K562 (cell line): Measurements from ENCODE around the gene SMIM10. TPM values are rescaled to one million over a fixed set of nuclear protein-coding genes. Genes with fewer than 3 reads are reported as not detected.
A peak's percentile ranks its signal among the peaks of the same experiment; 100 is the strongest.

Experiments used
- ARHGAP35 ChIP-seq: fragments of 450-650 bp; IDR thresholded peaks from 2 replicates; pipeline ENCODE4 v1.6.1; 2018; ENCODE audit not compliant: partially characterized antibody
- E2F3 ChIP-seq: fragments of 250-450 bp; sonication (Bioruptor Pico); IDR thresholded peaks from 2 replicates; pipeline ENCODE4 v1.4.0; 2020; ENCODE audit warnings: mild to moderate bottlenecking
- KLF13 ChIP-seq: fragments of 450-650 bp; IDR thresholded peaks from 2 replicates; pipeline ENCODE4 v1.6.1; 2016; ENCODE audit warnings: missing genetic modification characterization, low read depth, mild to moderate bottlenecking, missing compliant biosample characterization, moderate library complexity, borderline replicate concordance
- L3MBTL2 ChIP-seq: fragments of 450-650 bp; IDR thresholded peaks from 2 replicates; pipeline ENCODE4 v1.6.1; 2016; ENCODE audit warnings: mild to moderate bottlenecking, moderate library complexity
- MNT ChIP-seq, 2 experiments: fragments of 450-650 bp; conservative IDR thresholded peaks; 2 replicates each; pipeline ENCODE4 v1.6.1; 2017; ENCODE audit warnings: mild to moderate bottlenecking in 2 of 2, moderate library complexity in 2 of 2
- POLR2A ChIP-seq: fragments of 450-650 bp; conservative IDR thresholded peaks from 2 replicates; pipeline ENCODE4 v1.6.1; 2016
- RERE ChIP-seq: sonication (generic); formaldehyde crosslinking; IDR thresholded peaks from 2 replicates; pipeline ENCODE4 v1.8.0; 2023; ENCODE audit warnings: missing genetic modification reagents, mild to moderate bottlenecking, borderline replicate concordance
- ZNF197 ChIP-seq: fragments of 200-800 bp; sonication (Bioruptor generic); IDR thresholded peaks from 2 replicates; pipeline ENCODE4 v1.6.1; 2016; ENCODE audit warnings: low read depth, missing genetic modification characterization, missing compliant biosample characterization
- ZNF407 ChIP-seq: fragments of 450-650 bp; IDR thresholded peaks from 2 replicates; pipeline ENCODE4 v1.6.1; 2016; ENCODE audit warnings: low read depth
- polyA plus RNA-seq, 8 experiments: library from polyadenylated mRNA; depleted of rRNA in 4 of 8; stranded (reverse) in 5 of 8; unstranded in 3 of 8; fragments of >200 nt; fragmentation: Nextera tagmentation in 2 of 8; fragmentation: Illumina TruSeq in 1 of 8; extraction: Ambion mirVana in 2 of 8; extraction: Trizol in 1 of 8; gene quantifications; 2 replicates each; pipeline versions ENCODE4 v1.2.1 to v1.2.3, GENCODE V29; 2011 to 2014; ENCODE audit warnings: inconsistent platforms in 1 of 8, missing spikeins in 1 of 8
- total RNA-seq, 7 experiments: library from RNA; depleted of rRNA in 6 of 7; stranded (reverse); fragments of >200 nt in 6 of 7; fragmentation: Illumina TruSeq in 2 of 7; extraction: Trizol in 2 of 7; gene quantifications; 2 replicates each; pipeline versions ENCODE4 v1.2.1 to v1.2.3, GENCODE V29; 2011 to 2021; ENCODE audit warnings: low replicate concordance in 1 of 7
- TF ChIP-seq, protein P1 (sequence below): fragments of 450-650 bp; IDR thresholded peaks from 2 replicates; pipeline ENCODE4 v1.6.1; 2014; ENCODE audit warnings: low read depth, mild to moderate bottlenecking, moderate library complexity, borderline replicate concordance

The SMIM10 gene
- total and polyA plus RNA-seq, 9 of the 15 experiments (the other 6 are each of a cell fraction or from before 2014, with no cell fraction given): 2.1 to 25.3 (median 16.4) TPM

DNA sequence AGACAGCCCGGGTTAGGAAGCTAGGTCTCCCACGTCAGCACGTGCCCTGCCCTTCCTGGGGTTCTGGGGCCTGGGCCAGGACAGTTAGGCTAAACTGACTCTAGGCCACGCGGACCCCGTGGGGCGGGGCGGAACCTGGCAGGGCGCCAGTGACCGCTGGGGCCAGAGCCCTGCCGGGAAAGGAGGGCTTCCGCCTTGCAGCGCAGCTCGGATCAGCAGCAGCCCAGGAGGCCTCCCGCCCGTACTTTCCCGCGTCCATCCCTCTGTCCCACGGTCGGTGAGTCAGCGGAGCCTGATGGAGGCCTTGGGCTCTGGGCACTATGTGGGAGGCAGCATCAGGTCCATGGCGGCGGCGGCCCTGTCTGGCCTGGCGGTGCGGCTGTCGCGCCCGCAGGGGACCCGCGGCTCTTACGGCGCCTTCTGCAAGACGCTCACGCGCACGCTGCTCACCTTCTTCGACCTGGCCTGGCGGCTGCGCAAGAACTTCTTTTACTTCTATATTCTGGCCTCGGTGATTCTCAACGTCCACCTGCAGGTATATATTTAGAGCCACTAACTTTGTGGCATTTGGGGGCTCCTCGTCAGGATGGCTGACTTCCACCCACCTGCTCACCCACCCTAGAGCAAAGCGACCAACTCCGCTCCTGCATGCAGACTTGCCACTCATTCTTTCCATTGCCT is at the start of gene SMIM10 (continued):
- no peak for TF ChIP-seq ZNF407
- TF ChIP-seq ZNF197 (CRISPR knock-in tag): 0 out of 2 replicates have a peak, but pooled peaks have one; percentile 33
- peak; percentile 11; the same call in 1 of the 2 replicates for TF ChIP-seq KLF13 (tag)
- TF ChIP-seq POLR2A: peak; percentile 77
- TF ChIP-seq E2F3 (CRISPR knock-in tag): peak; percentile 76
- peak; percentile 96 for TF ChIP-seq L3MBTL2
- TF ChIP-seq ARHGAP35: no peak
- peak; percentile 78 to 86 for TF ChIP-seq MNT (conservative IDR thresholded peaks at IDR 0.05)
- TF ChIP-seq, protein P1, sequence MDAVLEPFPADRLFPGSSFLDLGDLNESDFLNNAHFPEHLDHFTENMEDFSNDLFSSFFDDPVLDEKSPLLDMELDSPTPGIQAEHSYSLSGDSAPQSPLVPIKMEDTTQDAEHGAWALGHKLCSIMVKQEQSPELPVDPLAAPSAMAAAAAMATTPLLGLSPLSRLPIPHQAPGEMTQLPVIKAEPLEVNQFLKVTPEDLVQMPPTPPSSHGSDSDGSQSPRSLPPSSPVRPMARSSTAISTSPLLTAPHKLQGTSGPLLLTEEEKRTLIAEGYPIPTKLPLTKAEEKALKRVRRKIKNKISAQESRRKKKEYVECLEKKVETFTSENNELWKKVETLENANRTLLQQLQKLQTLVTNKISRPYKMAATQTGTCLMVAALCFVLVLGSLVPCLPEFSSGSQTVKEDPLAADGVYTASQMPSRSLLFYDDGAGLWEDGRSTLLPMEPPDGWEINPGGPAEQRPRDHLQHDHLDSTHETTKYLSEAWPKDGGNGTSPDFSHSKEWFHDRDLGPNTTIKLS: peak; percentile 20; the same call in 1 of the 2 replicates
- no peak for TF ChIP-seq RERE
